ENCODE data around the gene GPA33.

Gene GPA33

DNA sequence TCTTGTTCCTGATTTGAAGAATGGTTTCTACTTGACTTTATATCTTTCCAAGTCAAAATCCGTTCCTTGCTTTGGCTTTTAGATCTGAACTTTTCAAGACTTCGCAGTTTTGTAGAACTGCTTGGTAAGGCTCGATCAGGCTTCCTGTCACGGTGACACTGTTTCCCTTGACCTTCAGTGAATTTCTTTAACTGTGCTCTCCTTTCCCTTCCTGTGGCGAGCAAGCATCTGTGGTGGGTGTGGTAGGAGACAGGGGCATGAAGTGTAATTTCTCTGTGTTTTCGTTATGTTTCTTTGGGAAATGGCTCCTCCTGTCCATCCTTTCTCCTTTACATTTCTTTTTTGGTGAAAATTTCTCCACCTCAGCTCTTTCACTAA is 14.1 kb upstream of the GPA33 start:
- peaks cover 20% of the 10 kb centered on the region for H3K4me1 ChIP-seq (ENCODE audit: insufficient read depth, low read length, severe bottlenecking)
- H3F3A ChIP-seq (ENCODE audit: insufficient read depth, low read length): no peaks in the 10 kb centered on the region
- H3K9me2 ChIP-seq (ENCODE audit: low read depth, low read length): no peaks in the 10 kb centered on the region
- TF ChIP-seq, protein P1, sequence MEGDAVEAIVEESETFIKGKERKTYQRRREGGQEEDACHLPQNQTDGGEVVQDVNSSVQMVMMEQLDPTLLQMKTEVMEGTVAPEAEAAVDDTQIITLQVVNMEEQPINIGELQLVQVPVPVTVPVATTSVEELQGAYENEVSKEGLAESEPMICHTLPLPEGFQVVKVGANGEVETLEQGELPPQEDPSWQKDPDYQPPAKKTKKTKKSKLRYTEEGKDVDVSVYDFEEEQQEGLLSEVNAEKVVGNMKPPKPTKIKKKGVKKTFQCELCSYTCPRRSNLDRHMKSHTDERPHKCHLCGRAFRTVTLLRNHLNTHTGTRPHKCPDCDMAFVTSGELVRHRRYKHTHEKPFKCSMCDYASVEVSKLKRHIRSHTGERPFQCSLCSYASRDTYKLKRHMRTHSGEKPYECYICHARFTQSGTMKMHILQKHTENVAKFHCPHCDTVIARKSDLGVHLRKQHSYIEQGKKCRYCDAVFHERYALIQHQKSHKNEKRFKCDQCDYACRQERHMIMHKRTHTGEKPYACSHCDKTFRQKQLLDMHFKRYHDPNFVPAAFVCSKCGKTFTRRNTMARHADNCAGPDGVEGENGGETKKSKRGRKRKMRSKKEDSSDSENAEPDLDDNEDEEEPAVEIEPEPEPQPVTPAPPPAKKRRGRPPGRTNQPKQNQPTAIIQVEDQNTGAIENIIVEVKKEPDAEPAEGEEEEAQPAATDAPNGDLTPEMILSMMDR (IDR thresholded peaks at IDR 0.05; ENCODE audit: low read length): no peak
- no peak for TF ChIP-seq EZH2 (IDR thresholded peaks at IDR 0.05; ENCODE audit: borderline replicate concordance, low read length)
- no peak overlapping the region for H3K27ac ChIP-seq (ENCODE audit: low read depth, low read length, poor library complexity, severe bottlenecking)
- peaks cover 4% of the 10 kb centered on the region; the same call in 1 of the 2 replicates for H3K27me3 ChIP-seq (ENCODE audit: insufficient read depth, low read length)
- H3K79me2 ChIP-seq (ENCODE audit: insufficient read depth, low read length): no peaks in the 10 kb centered on the region
- H3K9ac ChIP-seq (ENCODE audit: low read length): no peak overlapping the region
- no peak overlapping the region for H3K4me3 ChIP-seq (ENCODE audit: low read depth, low read length, poor library complexity, severe bottlenecking)
- H4K20me1 ChIP-seq (ENCODE audit: insufficient read depth, low read length): no peaks in the 10 kb centered on the region
- H3K4me2 ChIP-seq (ENCODE audit: low read length): peak overlapping the region; percentile 43; the same call in 1 of the 2 replicates
- no peaks in the 10 kb centered on the region for H3K36me3 ChIP-seq (ENCODE audit: insufficient read depth, low read length)
- no peak overlapping the region for H2AFZ ChIP-seq (ENCODE audit: low read length)
- H3K9me3 ChIP-seq (ENCODE audit: low read length): no peaks in the 10 kb centered on the region

- Histone ChIP-seq H2AFZ (ENCODE audit: low read length) (no peak overlapping the region), H3K4me3 (ENCODE audit: low read depth, low read length, poor library complexity, severe bottlenecking) (no peak overlapping the region), H3K4me1 (ENCODE audit: insufficient read depth, low read length, severe bottlenecking) (peaks cover 20% of the 10 kb centered on the region), H3K9me2 (ENCODE audit: low read depth, low read length) (no peaks in the 10 kb centered on the region), H3F3A (ENCODE audit: insufficient read depth, low read length) (no peaks in the 10 kb centered on the region), H3K36me3 (ENCODE audit: insufficient read depth, low read length) (no peaks in the 10 kb centered on the region), H4K20me1 (ENCODE audit: insufficient read depth, low read length) (no peaks in the 10 kb centered on the region), H3K79me2 (ENCODE audit: insufficient read depth, low read length) (no peaks in the 10 kb centered on the region), H3K27me3 (ENCODE audit: insufficient read depth, low read length) (peaks cover 4% of the 10 kb centered on the region; the same call in 1 of the 2 replicates), H3K27ac (ENCODE audit: low read depth, low read length, poor library complexity, severe bottlenecking) (no peak overlapping the region), H3K4me2 (ENCODE audit: low read length) (no peak overlapping the region), H3K9me3 (ENCODE audit: low read length) (no peaks in the 10 kb centered on the region), H3K9ac (ENCODE audit: low read length) (no peak overlapping the region)
- TF ChIP-seq EZH2 (IDR thresholded peaks at IDR 0.05; ENCODE audit: borderline replicate concordance, low read length): no peak
- TF ChIP-seq, protein P1 (IDR thresholded peaks at IDR 0.05; ENCODE audit: low read length): no peak
Observed at GRCh38 chr1:167102906-167103573, 12.9 kb upstream of the GPA33 start.

- H3F3A ChIP-seq (ENCODE audit: insufficient read depth, low read length): no peaks in the 10 kb centered on the region
- H3K27me3 ChIP-seq (ENCODE audit: insufficient read depth, low read length): peaks cover 5% of the 10 kb centered on the region; the same call in 1 of the 2 replicates
- no peaks in the 10 kb centered on the region for H3K79me2 ChIP-seq (ENCODE audit: insufficient read depth, low read length)
- no peaks in the 10 kb centered on the region for H3K9me2 ChIP-seq (ENCODE audit: low read depth, low read length)
- no peaks in the 10 kb centered on the region for H3K36me3 ChIP-seq (ENCODE audit: insufficient read depth, low read length)
- H3K9me3 ChIP-seq (ENCODE audit: low read length): peaks cover 2% of the 10 kb centered on the region; the same call in 1 of the 2 replicates
- H3K9ac ChIP-seq (ENCODE audit: low read length): no peak overlapping the region
- H4K20me1 ChIP-seq (ENCODE audit: insufficient read depth, low read length): no peaks in the 10 kb centered on the region
- no peak overlapping the region for H2AFZ ChIP-seq (ENCODE audit: low read length)
- no peak overlapping the region for H3K27ac ChIP-seq (ENCODE audit: low read depth, low read length, poor library complexity, severe bottlenecking)
- no peak overlapping the region for H3K4me3 ChIP-seq (ENCODE audit: low read depth, low read length, poor library complexity, severe bottlenecking)
- H3K4me2 ChIP-seq (ENCODE audit: low read length): no peak overlapping the region
- no peak for TF ChIP-seq EZH2 (IDR thresholded peaks at IDR 0.05; ENCODE audit: borderline replicate concordance, low read length)
- TF ChIP-seq, protein P1 (IDR thresholded peaks at IDR 0.05; ENCODE audit: low read length): no peak
- peaks cover 20% of the 10 kb centered on the region for H3K4me1 ChIP-seq (ENCODE audit: insufficient read depth, low read length, severe bottlenecking)
Observed at GRCh38 chr1:167101754-167102153, 11.6 kb upstream of the GPA33 start.
